ENCODE data around the gene TRAPPC14. TPM values are rescaled to one million over a fixed set of nuclear protein-coding genes. Genes with fewer than 3 reads are reported as not detected.

TRAPPC14 gene
- total and polyA plus RNA-seq, 2 of the 13 experiments (the other 11 are each of a cell fraction or from before 2014, with no cell fraction given): 4.7 to 9.6 TPM

GRCh38 chr7:100105534-100105933, 53.0 kb downstream of the TRAPPC14 start (continued):
- TF ChIP-seq NBN (conservative IDR thresholded peaks at IDR 0.05): no peak

Small RNA genes lying within 50 kb of the gene (microRNA-seq; reads per million reads assigned to microRNA genes)
- not detected for gene MIR4658

Other genes with a start within 250 kb of the TRAPPC14 start
- 21.7 and 25.1 TPM in 2 replicates for gene TRIM4, start 239.2 kb downstream of the TRAPPC14 start, total RNA-seq (2016; rRNA removed; fragmentation: Illumina TruSeq; extraction: Trizol)
- 16.6 and 17.6 TPM in 2 replicates for gene TRIM4, start 239.2 kb downstream of the TRAPPC14 start, polyA plus RNA-seq (2011; rRNA removed)
- 0.66 and 0.75 TPM in 2 replicates for gene GJC3, start 229.1 kb downstream of the TRAPPC14 start, total RNA-seq (2016; rRNA removed; fragmentation: Illumina TruSeq; extraction: Trizol)
- 1.4 TPM in 2 replicates for gene GJC3, start 229.1 kb downstream of the TRAPPC14 start, polyA plus RNA-seq (2011; rRNA removed)
- gene AZGP1, start 182.7 kb downstream of the TRAPPC14 start, total RNA-seq (2016; rRNA removed; fragmentation: Illumina TruSeq; extraction: Trizol): 37.9 and 93.8 TPM in 2 replicates
- gene AZGP1, start 182.7 kb downstream of the TRAPPC14 start, polyA plus RNA-seq (2011; rRNA removed): 229 and 265 TPM in 2 replicates
- gene ZKSCAN1, start 143.1 kb downstream of the TRAPPC14 start, total RNA-seq (2016; rRNA removed; fragmentation: Illumina TruSeq; extraction: Trizol): 60.6 and 64.5 TPM in 2 replicates
- 46.0 and 46.4 TPM in 2 replicates for gene ZKSCAN1, start 143.1 kb downstream of the TRAPPC14 start, polyA plus RNA-seq (2011; rRNA removed)
- 10.0 and 11.8 TPM in 2 replicates for gene ZSCAN21, start 108.9 kb downstream of the TRAPPC14 start, total RNA-seq (2016; rRNA removed; fragmentation: Illumina TruSeq; extraction: Trizol)
- gene ZSCAN21, start 108.9 kb downstream of the TRAPPC14 start, polyA plus RNA-seq (2011; rRNA removed): 7.0 and 8.5 TPM in 2 replicates
- gene ZNF3, start 77.0 kb downstream of the TRAPPC14 start, total RNA-seq (2016; rRNA removed; fragmentation: Illumina TruSeq; extraction: Trizol): 53.2 and 56.9 TPM in 2 replicates
- gene ZNF3, start 77.0 kb downstream of the TRAPPC14 start, polyA plus RNA-seq (2011; rRNA removed): 29.1 and 33.7 TPM in 2 replicates
- gene COPS6, start 69.8 kb downstream of the TRAPPC14 start, total RNA-seq (2016; rRNA removed; fragmentation: Illumina TruSeq; extraction: Trizol): 33.4 and 64.4 TPM in 2 replicates
- gene COPS6, start 69.8 kb downstream of the TRAPPC14 start, polyA plus RNA-seq (2011; rRNA removed): 117 and 124 TPM in 2 replicates
- gene MCM7, start 57.3 kb downstream of the TRAPPC14 start, total RNA-seq (2016; rRNA removed; fragmentation: Illumina TruSeq; extraction: Trizol): 214 and 229 TPM in 2 replicates
- gene MCM7, start 57.3 kb downstream of the TRAPPC14 start, polyA plus RNA-seq (2011; rRNA removed): 74.6 and 84.5 TPM in 2 replicates
- gene AP4M1, start 57.1 kb downstream of the TRAPPC14 start, total RNA-seq (2016; rRNA removed; fragmentation: Illumina TruSeq; extraction: Trizol): 8.2 and 9.7 TPM in 2 replicates
- 6.0 and 6.3 TPM in 2 replicates for gene AP4M1, start 57.1 kb downstream of the TRAPPC14 start, polyA plus RNA-seq (2011; rRNA removed)
- gene TAF6, start 39.4 kb downstream of the TRAPPC14 start, total RNA-seq (2016; rRNA removed; fragmentation: Illumina TruSeq; extraction: Trizol): 18.8 and 25.6 TPM in 2 replicates
- 12.6 and 12.9 TPM in 2 replicates for gene TAF6, start 39.4 kb downstream of the TRAPPC14 start, polyA plus RNA-seq (2011; rRNA removed)
- gene CNPY4, start 39.1 kb downstream of the TRAPPC14 start, total RNA-seq (2016; rRNA removed; fragmentation: Illumina TruSeq; extraction: Trizol): 5.4 and 12.7 TPM in 2 replicates
- 6.2 TPM in 2 replicates for gene CNPY4, start 39.1 kb downstream of the TRAPPC14 start, polyA plus RNA-seq (2011; rRNA removed)
- gene MBLAC1, start 31.8 kb downstream of the TRAPPC14 start, total RNA-seq (2016; rRNA removed; fragmentation: Illumina TruSeq; extraction: Trizol): 1.8 and 2.1 TPM in 2 replicates
- 0.79 and 0.88 TPM in 2 replicates for gene MBLAC1, start 31.8 kb downstream of the TRAPPC14 start, polyA plus RNA-seq (2011; rRNA removed)
- gene LAMTOR4, start 9.8 kb downstream of the TRAPPC14 start, total RNA-seq (2016; rRNA removed; fragmentation: Illumina TruSeq; extraction: Trizol): 115 and 120 TPM in 2 replicates
- 111 and 118 TPM in 2 replicates for gene LAMTOR4, start 9.8 kb downstream of the TRAPPC14 start, polyA plus RNA-seq (2011; rRNA removed)
- gene GAL3ST4, start 9.9 kb upstream of the TRAPPC14 start, total RNA-seq (2016; rRNA removed; fragmentation: Illumina TruSeq; extraction: Trizol): 0.29 TPM in 1 of 2 replicates, not detected in the other
- 0.41 and 0.73 TPM in 2 replicates for gene GAL3ST4, start 9.9 kb upstream of the TRAPPC14 start, polyA plus RNA-seq (2011; rRNA removed)
- 0.10 and 0.64 TPM in 2 replicates for gene GPC2, start 18.7 kb upstream of the TRAPPC14 start, total RNA-seq (2016; rRNA removed; fragmentation: Illumina TruSeq; extraction: Trizol)
- gene GPC2, start 18.7 kb upstream of the TRAPPC14 start, polyA plus RNA-seq (2011; rRNA removed): 0.76 and 0.78 TPM in 2 replicates
- gene STAG3, start 19.2 kb upstream of the TRAPPC14 start, total RNA-seq (2016; rRNA removed; fragmentation: Illumina TruSeq; extraction: Trizol): 0.22 and 0.33 TPM in 2 replicates
- gene STAG3, start 19.2 kb upstream of the TRAPPC14 start, polyA plus RNA-seq (2011; rRNA removed): 0.09 and 0.12 TPM in 2 replicates
- gene PVRIG, start 61.2 kb upstream of the TRAPPC14 start, total RNA-seq (2016; rRNA removed; fragmentation: Illumina TruSeq; extraction: Trizol): not detected in 2 replicates
- gene PVRIG, start 61.2 kb upstream of the TRAPPC14 start, polyA plus RNA-seq (2011; rRNA removed): not detected in 2 replicates
- gene SPDYE3, start 149.0 kb upstream of the TRAPPC14 start, total RNA-seq (2016; rRNA removed; fragmentation: Illumina TruSeq; extraction: Trizol): not detected in 2 replicates
- gene SPDYE3, start 149.0 kb upstream of the TRAPPC14 start, polyA plus RNA-seq (2011; rRNA removed): not detected in 2 replicates
- gene PILRB, start 199.4 kb upstream of the TRAPPC14 start, total RNA-seq (2016; rRNA removed; fragmentation: Illumina TruSeq; extraction: Trizol): 5.6 and 16.6 TPM in 2 replicates
- gene PILRB, start 199.4 kb upstream of the TRAPPC14 start, polyA plus RNA-seq (2011; rRNA removed): 33.0 and 33.8 TPM in 2 replicates
- gene PILRA, start 214.8 kb upstream of the TRAPPC14 start, total RNA-seq (2016; rRNA removed; fragmentation: Illumina TruSeq; extraction: Trizol): 0.13 TPM in 1 of 2 replicates, not detected in the other
- gene PILRA, start 214.8 kb upstream of the TRAPPC14 start, polyA plus RNA-seq (2011; rRNA removed): 0.97 and 1.3 TPM in 2 replicates

Data from HepG2 (cell line).